GM12865 (cell line): Measurements from ENCODE around the gene TTLL6.

Source experiments
- DNase-seq: peaks from one replicate; pipeline ENCODE4 v3.0.0; 2010; ENCODE audit warnings: low read depth
- H3K4me3 ChIP-seq: 2 replicates; pipeline ENCODE4 v1.5.1; 2011; ENCODE audit warnings: mild to moderate bottlenecking, low read depth, low read length, control low read depth
- CTCF ChIP-seq: IDR thresholded peaks from 2 replicates; pipeline ENCODE4 v1.5.1; 2011; ENCODE audit warnings: low read length, control low read depth, low read depth, inconsistent platforms; ENCODE audit not compliant: insufficient read depth; ENCODE audit errors: missing control alignments

Gene TTLL6

DNA sequence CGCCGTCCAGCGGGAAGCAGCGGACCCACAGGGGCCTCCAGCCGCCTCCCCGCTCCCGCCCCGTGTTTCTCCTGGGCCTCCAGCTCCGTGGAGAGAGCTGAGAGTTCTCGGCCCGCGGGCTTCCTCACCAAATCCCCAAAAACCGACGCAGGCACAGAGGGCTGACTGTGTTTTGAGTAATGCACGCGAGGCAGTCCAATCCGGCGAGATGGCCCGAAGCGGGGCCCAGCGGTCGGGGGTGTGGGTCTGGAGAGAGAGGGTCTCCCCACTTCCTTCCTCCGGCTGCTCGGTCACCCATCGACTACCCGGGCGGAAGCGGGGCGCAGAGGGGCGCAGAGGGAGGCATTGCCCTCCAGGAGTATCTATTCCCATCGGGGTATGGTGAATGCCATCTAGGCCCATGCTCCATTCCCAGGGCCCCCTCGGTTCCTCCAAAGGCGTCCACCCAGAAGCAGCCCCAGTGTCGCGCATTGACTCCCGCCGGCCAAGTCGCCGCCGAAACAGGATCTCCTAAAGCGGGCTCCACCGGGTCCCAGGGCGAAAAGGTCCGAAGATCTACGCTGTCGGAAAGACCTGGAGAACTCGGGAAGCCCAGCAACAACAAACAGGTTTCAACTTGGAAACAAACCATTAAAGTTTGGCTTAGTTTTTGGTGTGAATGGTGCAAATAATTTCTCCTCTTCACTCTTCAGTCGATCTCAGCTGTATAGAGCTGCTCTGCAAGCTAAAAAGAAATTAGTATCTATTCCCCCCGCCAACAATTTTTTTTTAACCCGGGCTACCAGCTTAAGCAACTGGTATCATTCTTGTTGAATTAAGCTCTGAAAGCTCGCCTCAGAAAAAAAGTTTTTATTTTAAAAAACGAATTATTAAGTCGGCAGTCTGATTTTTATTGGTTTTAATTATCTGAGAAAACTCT is 69.3 kb downstream of the TTLL6 start:
- H3K4me3 ChIP-seq = no peak overlapping the region

DNA sequence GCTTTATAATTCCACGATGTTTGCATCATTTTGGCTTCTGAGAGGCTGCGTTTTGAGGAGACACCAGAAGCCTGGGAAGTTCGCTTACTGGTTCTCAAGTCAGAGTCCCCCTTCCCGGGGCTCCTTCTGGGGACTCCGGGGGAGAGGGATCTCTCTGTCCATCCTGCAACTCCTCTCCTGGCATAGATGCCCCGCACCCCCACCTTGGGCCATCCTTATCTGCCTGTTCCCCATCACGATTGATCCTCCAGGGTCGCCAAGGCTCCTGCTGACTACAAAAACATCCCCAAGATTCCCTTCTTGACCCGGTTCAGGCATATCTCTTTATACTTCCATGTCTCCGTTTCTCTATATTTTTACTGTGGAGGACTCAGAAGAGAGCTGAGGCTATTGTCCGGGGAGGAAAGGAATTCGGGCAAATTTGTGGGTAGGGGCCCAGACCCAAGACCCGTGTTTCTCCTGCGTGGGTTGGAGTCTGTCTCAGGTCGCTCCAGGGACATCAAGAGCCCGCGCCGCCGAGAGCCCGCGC is 70.0 kb downstream of the TTLL6 start:
- no peak overlapping the region for H3K4me3 ChIP-seq
- no peak for TF ChIP-seq CTCF
- DNase-seq = no peak

More for the DNA sequence above, 69.3 kb downstream of the TTLL6 start:
- TF ChIP-seq CTCF = no peak
- DNase-seq = no peak

GRCh38 chr17:48745381-48746275 is 71.4 kb downstream of the TTLL6 start:
- no peak for DNase-seq
- no peak overlapping the region for H3K4me3 ChIP-seq
- no peak for TF ChIP-seq CTCF

GRCh38 chr17:48740537-48740936 is 76.5 kb downstream of the TTLL6 start:
- no peak for TF ChIP-seq CTCF
- no peak for DNase-seq
- no peak overlapping the region for H3K4me3 ChIP-seq

GRCh38 chr17:48738803-48739526 is 78.1 kb downstream of the TTLL6 start:
- no peak for DNase-seq
- TF ChIP-seq CTCF = no peak
- no peak overlapping the region for H3K4me3 ChIP-seq

- no peak overlapping the region for H3K4me3 ChIP-seq
- no peak for DNase-seq
- TF ChIP-seq CTCF = no peak
Measured at GRCh38 chr17:48738424-48738802, 78.6 kb downstream of the TTLL6 start.
